GM19468 (cell line): ENCODE results near the gene CRIM1.

Experiments
- ATAC-seq: cut with Tn5 transposase; IDR thresholded peaks from one replicate; pipeline ENCODE4 v1.9.1; 2021; ENCODE audit warnings: mild to moderate bottlenecking, moderate library complexity, moderate number of reproducible peaks; ENCODE audit not compliant: unreplicated experiment; ENCODE audit errors: extremely low read depth

Gene CRIM1

GRCh38 chr2:36596397-36596796, 240.8 kb downstream of the CRIM1 start:
- no peak for ATAC-seq

- ATAC-seq: no peak
Measured at GRCh38 chr2:36597003-36597531, 241.5 kb downstream of the CRIM1 start.

GRCh38 chr2:36597532-36598377, 242.2 kb downstream of the CRIM1 start, which contains the start of gene FEZ2:
TSS of gene FEZ2 (minus strand) at chr2:36598168. CDS start at chr2:36598142, 26 bp downstream.
- ATAC-seq: peak; percentile 97
